Neural cell (in vitro differentiated cells): Measurements from ENCODE around the gene ZC3H4. TPM values are rescaled to one million over a fixed set of nuclear protein-coding genes. Genes with fewer than 3 reads are reported as not detected.

Experiments used
- H2AFZ ChIP-seq: fragments of 200-600, 300-800 bp; sonication (generic), shearing (Covaris generic); 2 replicates; pipeline ENCODE4 v1.6.0; 2014; ENCODE audit warnings: low read depth, mild to moderate bottlenecking, antibody characterized with exemption, low read length, moderate library complexity
- H3F3A ChIP-seq: fragments of 200-600 bp; shearing (Covaris generic); 2 replicates; pipeline ENCODE4 v1.6.1; 2016; ENCODE audit warnings: mild to moderate bottlenecking, moderate library complexity, mixed read lengths, antibody characterized with exemption, low read length; ENCODE audit not compliant: insufficient read depth, poor library complexity, severe bottlenecking
- H3K27ac ChIP-seq: fragments of 200-600, 300-800 bp; sonication (generic), shearing (Covaris generic); 2 replicates; pipeline ENCODE4 v1.5.1; 2014; ENCODE audit warnings: mild to moderate bottlenecking, low read length, moderate library complexity
- H3K27me3 ChIP-seq: fragments of 300-800, 200-600 bp; sonication (generic), shearing (Covaris generic); 2 replicates; pipeline ENCODE4 v1.6.0; 2014; ENCODE audit warnings: mild to moderate bottlenecking, low read depth, low read length, moderate library complexity; ENCODE audit not compliant: insufficient read depth
- H3K36me3 ChIP-seq: fragments of 300-800, 200-600 bp; sonication (generic), shearing (Covaris generic); 2 replicates; pipeline ENCODE4 v1.5.1; 2014; ENCODE audit warnings: mild to moderate bottlenecking, antibody characterized with exemption, low read length, moderate library complexity; ENCODE audit not compliant: insufficient read depth
- H3K4me2 ChIP-seq: fragments of 300-800, 200-600 bp; sonication (generic), shearing (Covaris generic); 2 replicates; pipeline ENCODE4 v1.6.0; 2014; ENCODE audit warnings: mild to moderate bottlenecking, low read length
- H3K4me3 ChIP-seq: fragments of 300-800, 200-600 bp; sonication (generic), shearing (Covaris generic); 2 replicates; pipeline ENCODE4 v1.5.1; 2014; ENCODE audit warnings: mild to moderate bottlenecking, low read length, moderate library complexity
- H3K79me2 ChIP-seq: fragments of 200-600 bp; shearing (Covaris generic); replicated peaks from 2 replicates; pipeline ENCODE4 v1.6.0; 2014; ENCODE audit warnings: mild to moderate bottlenecking, low read length, moderate library complexity; ENCODE audit not compliant: insufficient read depth
- H3K9ac ChIP-seq: fragments of 300-800, 200-600 bp; sonication (generic), shearing (Covaris generic); 2 replicates; pipeline ENCODE4 v1.6.1; 2016; ENCODE audit warnings: mild to moderate bottlenecking, low read length, mixed read lengths
- H3K9me2 ChIP-seq: fragments of 200-600 bp; shearing (Covaris generic); 2 replicates; pipeline ENCODE4 v1.6.1; 2016; ENCODE audit warnings: mild to moderate bottlenecking, low read length, mixed read lengths; ENCODE audit not compliant: insufficient read depth
- H3K9me3 ChIP-seq: fragments of 200-600, 300-800 bp; sonication (generic), shearing (Covaris generic); 2 replicates; pipeline ENCODE4 v1.6.1; 2016; ENCODE audit warnings: mild to moderate bottlenecking, mixed run types, low read length, moderate library complexity, mixed read lengths
- H4K20me1 ChIP-seq: fragments of 200-600 bp; shearing (Covaris generic); 2 replicates; pipeline ENCODE4 v1.6.1; 2016; ENCODE audit warnings: mild to moderate bottlenecking, mixed run types; ENCODE audit not compliant: insufficient read depth
- EP300 ChIP-seq: fragments of 450-650 bp; conservative IDR thresholded peaks from 2 replicates; pipeline ENCODE4 v1.6.1; 2014; ENCODE audit warnings: antibody characterized with exemption, mild to moderate bottlenecking, moderate library complexity; ENCODE audit not compliant: poor library complexity, severe bottlenecking
- EZH2 ChIP-seq: fragments of 200-600, 300-800 bp; shearing (Covaris generic), sonication (generic); IDR thresholded peaks from 2 replicates; pipeline ENCODE4 v1.6.1; 2014; ENCODE audit warnings: antibody characterized with exemption, low read length, borderline replicate concordance, mild to moderate bottlenecking; ENCODE audit not compliant: insufficient read depth, poor library complexity, severe bottlenecking
- MXI1 ChIP-seq: fragments of 450-650 bp; conservative IDR thresholded peaks from 2 replicates; pipeline ENCODE4 v1.6.1; 2014; ENCODE audit warnings: antibody characterized with exemption, mild to moderate bottlenecking; ENCODE audit not compliant: poor library complexity, severe bottlenecking
- POLR2AphosphoS5 ChIP-seq: IDR thresholded peaks from 2 replicates; pipeline ENCODE4 v1.6.1; 2012
- RAD21 ChIP-seq: fragments of 450-650 bp; conservative IDR thresholded peaks from 2 replicates; pipeline ENCODE4 v1.6.1; 2014; ENCODE audit warnings: antibody characterized with exemption, mild to moderate bottlenecking, moderate library complexity
- REST ChIP-seq: IDR thresholded peaks from 2 replicates; pipeline ENCODE4 v1.6.1; 2012; ENCODE audit warnings: borderline replicate concordance
- SMC3 ChIP-seq: fragments of 450-650 bp; conservative IDR thresholded peaks from 2 replicates; pipeline ENCODE4 v1.6.1; 2014; ENCODE audit warnings: antibody characterized with exemption, mild to moderate bottlenecking, moderate library complexity; ENCODE audit not compliant: poor library complexity
- TAF1 ChIP-seq: IDR thresholded peaks from 2 replicates; pipeline ENCODE4 v1.6.1; 2012; ENCODE audit warnings: low read depth
- polyA plus RNA-seq: library from polyadenylated mRNA; depleted of rRNA; stranded (reverse); fragments of >200 nt; gene quantifications from 2 replicates; pipeline ENCODE4 v1.2.3, GENCODE V29; 2014
- TF ChIP-seq, protein P1 (sequence below): fragments of 450-650 bp; IDR thresholded peaks from 2 replicates; pipeline ENCODE4 v1.5.1; 2014; ENCODE audit warnings: antibody characterized with exemption, mild to moderate bottlenecking, moderate library complexity; ENCODE audit not compliant: poor library complexity, severe bottlenecking

Gene ZC3H4
- polyA plus RNA-seq, 1 donor from 2014 or later = 5.1 TPM

GRCh38 chr19:47100290-47100689 lies 13.3 kb downstream of the ZC3H4 start:
- H3K9me3 ChIP-seq = no peaks in the 10 kb centered on the region
- H2AFZ ChIP-seq = no peak overlapping the region
- H3F3A ChIP-seq = no peaks in the 10 kb centered on the region
- H3K4me2 ChIP-seq = no peak overlapping the region
- no peak overlapping the region for H3K27ac ChIP-seq
- H3K9me2 ChIP-seq = no peaks in the 10 kb centered on the region
- TF ChIP-seq EP300 (no peak), REST (no peak), EZH2 (no peak), SMC3 (no peak), RAD21 (no peak), TAF1 (no peak), POLR2AphosphoS5 (no peak), MXI1 (no peak)
- TF ChIP-seq, protein P1, sequence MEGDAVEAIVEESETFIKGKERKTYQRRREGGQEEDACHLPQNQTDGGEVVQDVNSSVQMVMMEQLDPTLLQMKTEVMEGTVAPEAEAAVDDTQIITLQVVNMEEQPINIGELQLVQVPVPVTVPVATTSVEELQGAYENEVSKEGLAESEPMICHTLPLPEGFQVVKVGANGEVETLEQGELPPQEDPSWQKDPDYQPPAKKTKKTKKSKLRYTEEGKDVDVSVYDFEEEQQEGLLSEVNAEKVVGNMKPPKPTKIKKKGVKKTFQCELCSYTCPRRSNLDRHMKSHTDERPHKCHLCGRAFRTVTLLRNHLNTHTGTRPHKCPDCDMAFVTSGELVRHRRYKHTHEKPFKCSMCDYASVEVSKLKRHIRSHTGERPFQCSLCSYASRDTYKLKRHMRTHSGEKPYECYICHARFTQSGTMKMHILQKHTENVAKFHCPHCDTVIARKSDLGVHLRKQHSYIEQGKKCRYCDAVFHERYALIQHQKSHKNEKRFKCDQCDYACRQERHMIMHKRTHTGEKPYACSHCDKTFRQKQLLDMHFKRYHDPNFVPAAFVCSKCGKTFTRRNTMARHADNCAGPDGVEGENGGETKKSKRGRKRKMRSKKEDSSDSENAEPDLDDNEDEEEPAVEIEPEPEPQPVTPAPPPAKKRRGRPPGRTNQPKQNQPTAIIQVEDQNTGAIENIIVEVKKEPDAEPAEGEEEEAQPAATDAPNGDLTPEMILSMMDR = no peak
- H3K9ac ChIP-seq = no peak overlapping the region
- peaks cover 71% of the 10 kb centered on the region for H3K79me2 ChIP-seq
- H3K36me3 ChIP-seq = no peaks in the 10 kb centered on the region
- H3K27me3 ChIP-seq = no peaks in the 10 kb centered on the region
- H3K4me3 ChIP-seq = no peak overlapping the region
- H4K20me1 ChIP-seq = no peaks in the 10 kb centered on the region

DNA sequence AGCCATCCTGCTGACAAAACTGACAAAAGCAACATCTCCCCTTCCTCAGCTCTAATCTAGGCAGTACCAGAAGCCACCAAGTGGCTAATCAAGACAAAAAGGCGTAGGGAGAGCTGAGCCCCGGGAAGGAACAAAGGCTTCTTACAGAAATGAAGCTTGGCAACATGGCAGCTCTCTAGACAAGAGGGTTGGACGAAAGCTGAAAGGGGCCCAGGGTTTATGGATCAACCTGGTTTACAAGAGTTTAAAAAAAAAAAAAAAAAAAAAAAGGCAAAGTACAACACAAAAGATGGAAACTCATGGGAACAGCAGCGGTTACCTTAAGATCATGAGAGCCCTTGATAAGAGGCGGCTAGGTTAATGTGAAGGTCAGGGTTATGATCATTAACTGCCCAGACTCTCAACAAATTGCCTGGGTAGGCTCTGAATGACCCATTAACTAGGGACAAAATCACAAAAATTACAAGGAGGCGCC lies 14.0 kb downstream of the ZC3H4 start:
- Histone ChIP-seq H3K36me3 (no peaks in the 10 kb centered on the region), H3K9me2 (no peaks in the 10 kb centered on the region), H3K27me3 (no peaks in the 10 kb centered on the region), H3K9ac (no peak overlapping the region), H3K27ac (no peak overlapping the region), H3K9me3 (no peaks in the 10 kb centered on the region), H3F3A (no peaks in the 10 kb centered on the region), H2AFZ (no peak overlapping the region), H3K79me2 (peaks cover 68% of the 10 kb centered on the region), H3K4me3 (no peak overlapping the region), H4K20me1 (no peaks in the 10 kb centered on the region), H3K4me2 (no peak overlapping the region)
- no peak for TF ChIP-seq EZH2
- no peak for TF ChIP-seq RAD21
- TF ChIP-seq EP300 = no peak
- no peak for TF ChIP-seq SMC3
- TF ChIP-seq, protein P1 = no peak
